Psoas muscle (tissue), 8 donors: ENCODE data around the gene ARHGEF7. TPM values are rescaled to one million over a fixed set of nuclear protein-coding genes. Genes with fewer than 3 reads are reported as not detected.

Source experiments
- ATAC-seq, 4 donors: fragments of 200-7000 bp; cut with Tn5 transposase; one replicate each; pipeline ENCODE4 v1.9.1; 2020; ENCODE audit warnings: moderate library complexity in 3 of 4, mild to moderate bottlenecking in 2 of 4
- DNase-seq, 2 donors: peaks; one replicate each; pipeline ENCODE4 v3.0.0-alpha.2; 2020
- H3K27ac ChIP-seq: fragments of 200-600 bp; one replicate; pipeline ENCODE4 v1.8.0; 2022
- H3K27me3 ChIP-seq, 3 donors: fragments of 200-600 bp in 1 of 3; one replicate each; pipeline versions ENCODE4 v1.6.1 to v1.8.0; 2013 to 2022; ENCODE audit warnings: low read length in 2 of 3, mild to moderate bottlenecking in 2 of 3, moderate library complexity in 1 of 3; ENCODE audit not compliant: insufficient read depth in 3 of 3
- H3K36me3 ChIP-seq, 2 donors: fragments of 200-600 bp in 1 of 2; one replicate each; pipeline versions ENCODE4 v1.6.1 to v1.8.0; 2013 to 2022; ENCODE audit warnings: low read depth in 1 of 2, mild to moderate bottlenecking in 1 of 2, moderate library complexity in 1 of 2; ENCODE audit not compliant: insufficient read depth in 1 of 2
- H3K4me1 ChIP-seq: fragments of 200-600 bp; one replicate; pipeline ENCODE4 v1.8.0; 2022
- H3K4me3 ChIP-seq: fragments of 200-600 bp; one replicate; pipeline ENCODE4 v1.8.0; 2022; ENCODE audit warnings: mild to moderate bottlenecking
- H3K9me3 ChIP-seq: fragments of 200-600 bp; one replicate; pipeline ENCODE4 v1.8.0; 2022
- WGBS, 3 donors: extraction: QIAGEN DNeasy Blood & Tissue Kit; methylation state at CpG; one replicate each; pipeline versions ENCODE4 v1.1.6 to v1.1.7; 2013; 5-methylcytosine and 5-hydroxymethylcytosine counted together
- intact Hi-C, 2 donors: fragments of 100-400 bp; cut with DNase I; formaldehyde crosslinking; loops; one replicate each; pipeline versions ENCODE4 v1.11.0 to v1.14.2; 2022
- polyA plus RNA-seq, 3 donors: library from polyadenylated mRNA; stranded (reverse); fragments of 200-250 nt; gene quantifications; one replicate each; pipeline ENCODE4 v1.2.3, GENCODE V29; 2013
- total RNA-seq, 4 donors: library from RNA; stranded (reverse); fragmentation: NEBNext Ultra II Directional in 2 of 4; extraction: Animal tissue kit (Norgen Biotek cat#: 25700) in 2 of 4; gene quantifications; one replicate each; pipeline versions ENCODE4 v1.2.1 to v1.2.4, GENCODE V29; 2021 to 2023
- TF ChIP-seq, protein P1 (sequence below): fragments of 200-600 bp; IDR thresholded peaks from one replicate; pipeline ENCODE4 v1.8.0; 2022; ENCODE audit warnings: antibody characterized with exemption
- donor health status: healthy with polysubstance abuse.
- donor health status: DM: no; HTN: no; CAD: no; lungs with moderate emphysema.
- donor health status: Bipolar disorder and iron deficiency.
- donor health status: healthy.
- donor health status: DM: yes; HTN: yes; CAD: no.
- donor health status: DM: no; HTN: no; CAD: no.
- donor health status: DM: no; HTN: no; CAD: no.
- donor health status: DM: yes; HTN: yes; CAD: no.

ARHGEF7 gene
- total and polyA plus RNA-seq, 7 donors: 21.6 to 53.6 (median 46.8) TPM

DNA sequence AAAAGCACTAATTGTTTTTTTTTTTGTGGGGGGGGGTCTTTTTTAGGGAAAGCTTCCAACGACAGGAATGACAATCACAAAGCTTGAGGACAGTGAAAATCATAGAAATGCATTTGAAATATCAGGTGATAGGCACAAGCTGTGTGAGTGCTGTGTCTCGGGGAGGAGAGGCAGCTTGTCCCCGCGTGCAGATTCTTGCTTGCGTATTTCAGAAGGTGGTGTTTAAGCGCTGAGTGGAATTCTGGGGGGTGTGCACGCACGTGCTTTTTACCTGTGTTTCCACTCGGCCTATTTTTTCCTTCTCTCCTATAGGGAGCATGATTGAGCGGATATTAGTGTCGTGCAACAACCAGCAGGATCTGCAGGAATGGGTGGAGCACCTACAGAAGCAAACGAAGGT, 165.1 kb downstream of the ARHGEF7 start:
- ATAC-seq (no peak), DNase-seq (no peak)
- H3K27ac ChIP-seq: peak overlapping the region; percentile 88
- no peaks in the 10 kb centered on the region for H3K9me3 ChIP-seq
- peaks cover 4 to 76% of the 10 kb centered on the region in 2 donors for H3K36me3 ChIP-seq
- intact Hi-C loops: no loop called here
- H3K4me3 ChIP-seq: no peak overlapping the region
- TF ChIP-seq, protein P1, sequence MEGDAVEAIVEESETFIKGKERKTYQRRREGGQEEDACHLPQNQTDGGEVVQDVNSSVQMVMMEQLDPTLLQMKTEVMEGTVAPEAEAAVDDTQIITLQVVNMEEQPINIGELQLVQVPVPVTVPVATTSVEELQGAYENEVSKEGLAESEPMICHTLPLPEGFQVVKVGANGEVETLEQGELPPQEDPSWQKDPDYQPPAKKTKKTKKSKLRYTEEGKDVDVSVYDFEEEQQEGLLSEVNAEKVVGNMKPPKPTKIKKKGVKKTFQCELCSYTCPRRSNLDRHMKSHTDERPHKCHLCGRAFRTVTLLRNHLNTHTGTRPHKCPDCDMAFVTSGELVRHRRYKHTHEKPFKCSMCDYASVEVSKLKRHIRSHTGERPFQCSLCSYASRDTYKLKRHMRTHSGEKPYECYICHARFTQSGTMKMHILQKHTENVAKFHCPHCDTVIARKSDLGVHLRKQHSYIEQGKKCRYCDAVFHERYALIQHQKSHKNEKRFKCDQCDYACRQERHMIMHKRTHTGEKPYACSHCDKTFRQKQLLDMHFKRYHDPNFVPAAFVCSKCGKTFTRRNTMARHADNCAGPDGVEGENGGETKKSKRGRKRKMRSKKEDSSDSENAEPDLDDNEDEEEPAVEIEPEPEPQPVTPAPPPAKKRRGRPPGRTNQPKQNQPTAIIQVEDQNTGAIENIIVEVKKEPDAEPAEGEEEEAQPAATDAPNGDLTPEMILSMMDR: no peak
- H3K27me3 ChIP-seq: no peaks in the 10 kb centered on the region
- H3K4me1 ChIP-seq: peaks cover 54% of the 10 kb centered on the region
- 87 to 89% (median 88%) methylated on average over 12 of the region's 12 CpGs for WGBS, 3 donors

GRCh38 chr13:111280681-111281585, 165.8 kb downstream of the ARHGEF7 start:
- no peak for DNase-seq
- 75 to 85% (median 78%) methylated on average over 12 of the region's 12 CpGs for WGBS, 3 donors
- Histone ChIP-seq H3K9me3 (no peaks in the 10 kb centered on the region), H3K36me3 (peaks cover 1 to 76% of the 10 kb centered on the region in 2 donors), H3K27ac (peak overlapping the region; percentile 88), H3K27me3 (no peaks in the 10 kb centered on the region), H3K4me1 (peaks cover 54% of the 10 kb centered on the region), H3K4me3 (no peak overlapping the region)
- intact Hi-C loops: no loop called here
- no peak for ATAC-seq
- TF ChIP-seq, protein P1: no peak

DNA sequence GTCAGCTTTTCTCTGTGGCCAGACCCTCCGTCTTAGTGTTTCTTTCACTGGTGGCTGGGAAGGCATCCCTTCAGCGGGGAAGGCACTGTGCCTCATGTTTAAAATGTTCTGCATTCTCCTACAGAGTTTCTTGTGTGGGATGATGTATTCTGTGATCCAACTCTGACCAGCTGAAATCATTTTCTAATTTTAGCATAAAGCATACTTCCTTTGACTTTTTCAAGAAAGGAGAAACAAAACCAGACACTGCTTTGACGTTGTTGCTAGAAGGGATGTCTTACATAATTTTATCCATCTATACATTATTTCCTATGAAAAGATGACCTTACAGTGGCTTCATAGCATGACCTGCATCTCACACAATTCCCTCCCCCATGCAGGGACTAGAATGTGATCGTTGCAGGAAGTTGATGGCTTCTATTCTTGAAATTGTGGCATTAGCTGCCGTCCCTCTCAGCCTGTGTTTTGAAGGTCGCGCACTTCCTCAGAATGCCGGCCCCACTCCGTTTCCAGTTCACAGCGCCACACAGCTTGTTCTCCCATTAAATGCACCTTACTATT, 166.7 kb downstream of the ARHGEF7 start:
- 20 to 26% (median 21%) methylated on average over 10 of the region's 10 CpGs for WGBS, 3 donors
- no peak for DNase-seq
- Histone ChIP-seq H3K4me3 (no peak overlapping the region), H3K4me1 (peaks cover 54% of the 10 kb centered on the region), H3K36me3 (peaks cover 0 to 76% of the 10 kb centered on the region in 2 donors), H3K27ac (peak overlapping the region; percentile 88), H3K27me3 (no peaks in the 10 kb centered on the region), H3K9me3 (no peaks in the 10 kb centered on the region)
- intact Hi-C loops: no loop called here
- TF ChIP-seq, protein P1: no peak
- ATAC-seq: peak; percentile 23 to 62 (median 47)

DNA sequence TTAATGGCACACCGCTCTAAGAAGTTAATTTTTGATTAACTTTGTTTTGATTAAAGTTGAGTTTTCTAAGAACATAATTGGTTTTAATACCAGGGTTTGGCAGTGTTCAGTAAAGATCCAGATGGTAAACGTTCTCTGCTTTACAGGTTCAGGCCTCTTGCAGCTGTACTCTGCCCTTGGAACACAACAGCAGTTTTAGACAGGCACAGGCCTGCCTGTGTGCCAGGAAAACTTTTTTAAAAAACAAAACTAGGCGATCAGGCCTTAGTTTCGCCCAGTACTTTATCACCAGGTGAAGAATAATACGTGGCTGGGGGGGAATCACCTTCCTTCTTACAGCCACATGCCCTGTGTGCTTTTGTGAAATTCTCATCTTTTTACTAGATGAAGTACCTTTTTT, 167.3 kb downstream of the ARHGEF7 start:
- DNase-seq (no peak), ATAC-seq (no peak)
- 43 to 51% (median 50%) methylated on average over 5 of the region's 5 CpGs for WGBS, 3 donors
- H3K4me1 ChIP-seq: peaks cover 51% of the 10 kb centered on the region
- H3K36me3 ChIP-seq: peaks cover 0 to 76% of the 10 kb centered on the region in 2 donors
- no peaks in the 10 kb centered on the region for H3K9me3 ChIP-seq
- TF ChIP-seq, protein P1: no peak
- H3K4me3 ChIP-seq: no peak overlapping the region
- intact Hi-C loops: no loop called here
- peak overlapping the region; percentile 88 for H3K27ac ChIP-seq
- H3K27me3 ChIP-seq: no peaks in the 10 kb centered on the region
